ENCODE data around the gene MECP2. TPM values are rescaled to one million over a fixed set of nuclear protein-coding genes. Genes with fewer than 3 reads are reported as not detected.
"Not testable (repeated sequence)": the region's sequence is repeated elsewhere in the genome, so short reads cannot be mapped to it uniquely, and the experiment has no call there.

MECP2 gene
- total RNA-seq, 1 experiment from 2014 or later = 61.4 TPM

- no peak for DNase-seq (ENCODE audit: low read depth)
Measured at GRCh38 chrX:154017766-154018517, 79.6 kb downstream of the MECP2 start.

GRCh38 chrX:154016366-154017076 is 81.0 kb downstream of the MECP2 start:
- no peak for DNase-seq (ENCODE audit: low read depth)

GRCh38 chrX:154015581-154016264 is 81.8 kb downstream of the MECP2 start:
- no peak for DNase-seq (ENCODE audit: low read depth)

GRCh38 chrX:154014429-154015380 is 82.8 kb downstream of the MECP2 start:
- DNase-seq (ENCODE audit: low read depth) = no peak

GRCh38 chrX:154013614-154014360 is 83.7 kb downstream of the MECP2 start:
- DNase-seq (ENCODE audit: low read depth) = peak; percentile 26

GRCh38 chrX:154013001-154013421 is 84.5 kb downstream of the MECP2 start:
- DNase-seq (ENCODE audit: low read depth) = no peak

GRCh38 chrX:154012336-154012991 is 85.1 kb downstream of the MECP2 start:
- no peak for DNase-seq (ENCODE audit: low read depth)

- DNase-seq (ENCODE audit: low read depth) = no peak
Measured at GRCh38 chrX:154011376-154012335, 85.9 kb downstream of the MECP2 start.

- DNase-seq (ENCODE audit: low read depth) = peak; percentile 26
Measured at GRCh38 chrX:154010330-154011087, 87.0 kb downstream of the MECP2 start.

GRCh38 chrX:154008521-154008920 is 89.0 kb downstream of the MECP2 start:
- DNase-seq (ENCODE audit: low read depth) = no peak

GRCh38 chrX:154006947-154007346 is 90.6 kb downstream of the MECP2 start:
- no peak for DNase-seq (ENCODE audit: low read depth)

- no peak for DNase-seq (ENCODE audit: low read depth)
Measured at GRCh38 chrX:154004315-154004714, 93.2 kb downstream of the MECP2 start.

GRCh38 chrX:154002215-154002719 is 95.2 kb downstream of the MECP2 start:
- DNase-seq (ENCODE audit: low read depth) = peak; percentile 87

- DNase-seq (ENCODE audit: low read depth) = no peak
Measured at GRCh38 chrX:154000051-154000450, 97.5 kb downstream of the MECP2 start.

- DNase-seq (ENCODE audit: low read depth) = no peak
Measured at GRCh38 chrX:153999359-154000037, 98.0 kb downstream of the MECP2 start.

- DNase-seq (ENCODE audit: low read depth) = no peak
Measured at GRCh38 chrX:153995504-153995903, 102.0 kb downstream of the MECP2 start.

- not testable (repeated sequence) for DNase-seq (ENCODE audit: low read depth)
Measured at GRCh38 chrX:153994398-153994797, 103.1 kb downstream of the MECP2 start.
